GM18508 (cell line): ENCODE measurements around the gene SULT4A1.
A peak's percentile ranks its signal among the peaks of the same experiment; 100 is the strongest.
"Not testable (repeated sequence)": the region's sequence is repeated elsewhere in the genome, so short reads cannot be mapped to it uniquely, and the experiment has no call there.

Source experiments
- ATAC-seq: cut with Tn5 transposase; IDR thresholded peaks from one replicate; pipeline ENCODE4 v1.9.1; 2021; ENCODE audit warnings: moderate number of reproducible peaks; ENCODE audit not compliant: insufficient read depth, unreplicated experiment

The SULT4A1 gene

DNA sequence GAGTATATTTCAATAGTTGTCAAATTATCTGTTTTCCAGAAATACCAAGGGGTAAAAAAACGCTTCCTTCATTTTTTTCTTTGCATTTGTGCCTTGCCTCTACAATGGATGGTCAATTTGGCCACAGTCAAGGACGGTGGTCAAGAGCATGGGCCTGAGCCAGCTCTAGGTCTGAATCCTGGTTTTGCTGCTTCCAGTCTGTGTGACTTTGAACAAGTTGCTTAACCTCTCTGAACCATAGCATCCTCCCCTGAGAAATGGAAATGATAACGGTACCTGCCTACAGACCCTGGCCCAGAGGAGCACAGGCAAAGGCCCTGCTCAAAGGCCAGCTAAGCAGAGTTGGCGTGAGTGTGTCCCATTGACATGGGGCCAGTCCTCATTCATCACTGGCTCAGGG is 26.4 kb upstream of the SULT4A1 start:
- ATAC-seq: no peak

DNA sequence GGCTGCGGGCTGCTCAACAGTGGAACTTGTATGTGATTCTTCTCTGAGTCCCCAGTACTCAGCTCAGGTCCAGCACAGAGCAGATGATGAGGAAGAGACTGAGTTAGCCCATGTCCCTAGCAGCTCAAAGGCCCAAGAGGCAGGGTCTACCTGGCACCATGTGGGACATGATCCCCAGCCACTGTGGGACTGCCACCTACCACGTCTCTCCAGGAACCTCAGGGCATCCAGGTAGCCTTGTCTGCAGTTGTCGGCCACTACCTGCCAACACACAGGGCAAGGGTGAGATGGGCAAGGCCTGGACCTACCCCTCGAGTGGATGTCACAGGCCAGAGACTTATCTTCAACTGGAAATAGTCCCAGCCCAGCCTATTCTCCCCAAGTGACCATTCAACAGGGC is 25.1 kb upstream of the SULT4A1 start:
- no peak for ATAC-seq

- no peak for ATAC-seq
These were observed 23.9 kb upstream of the SULT4A1 start for GRCh38 chr22:43886231-43886630.

GRCh38 chr22:43885786-43886185 is 23.5 kb upstream of the SULT4A1 start:
- ATAC-seq: no peak

GRCh38 chr22:43885319-43885671 is 23.0 kb upstream of the SULT4A1 start:
- ATAC-seq: no peak

DNA sequence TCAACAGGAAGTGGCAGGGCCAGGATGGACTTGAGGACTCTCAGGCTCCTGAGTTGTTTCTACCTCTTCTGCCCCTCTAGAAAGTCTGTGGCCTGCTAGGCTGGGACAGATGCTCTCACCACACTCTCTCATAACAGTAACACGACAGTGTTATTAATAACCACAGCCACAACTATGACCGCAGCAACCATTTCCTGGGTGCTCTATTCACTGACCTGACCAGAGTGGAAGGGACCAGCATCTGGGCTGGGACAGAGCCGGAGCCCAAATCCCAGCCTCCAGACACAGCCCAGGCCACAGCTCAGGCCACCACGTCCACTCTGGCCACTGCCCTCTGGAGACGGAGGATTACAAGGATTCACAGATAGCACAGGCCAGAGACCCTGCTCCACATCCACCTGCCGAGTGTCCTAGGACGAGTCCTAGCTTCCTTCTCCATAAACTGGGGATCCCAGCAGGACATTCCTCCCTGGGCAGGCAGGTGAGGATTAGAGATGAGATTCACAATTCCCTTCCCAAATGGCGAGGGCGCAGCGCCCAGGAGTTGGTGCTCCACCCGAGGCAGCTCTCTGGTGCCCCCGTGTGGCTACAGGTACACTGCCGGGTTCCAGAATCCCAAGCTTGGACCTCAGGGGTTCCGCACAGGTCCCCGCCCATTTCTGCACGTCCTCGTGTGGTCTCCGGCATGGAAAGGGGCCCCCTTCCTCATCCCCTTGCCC is 22.4 kb upstream of the SULT4A1 start:
- ATAC-seq: peak; percentile 48

DNA sequence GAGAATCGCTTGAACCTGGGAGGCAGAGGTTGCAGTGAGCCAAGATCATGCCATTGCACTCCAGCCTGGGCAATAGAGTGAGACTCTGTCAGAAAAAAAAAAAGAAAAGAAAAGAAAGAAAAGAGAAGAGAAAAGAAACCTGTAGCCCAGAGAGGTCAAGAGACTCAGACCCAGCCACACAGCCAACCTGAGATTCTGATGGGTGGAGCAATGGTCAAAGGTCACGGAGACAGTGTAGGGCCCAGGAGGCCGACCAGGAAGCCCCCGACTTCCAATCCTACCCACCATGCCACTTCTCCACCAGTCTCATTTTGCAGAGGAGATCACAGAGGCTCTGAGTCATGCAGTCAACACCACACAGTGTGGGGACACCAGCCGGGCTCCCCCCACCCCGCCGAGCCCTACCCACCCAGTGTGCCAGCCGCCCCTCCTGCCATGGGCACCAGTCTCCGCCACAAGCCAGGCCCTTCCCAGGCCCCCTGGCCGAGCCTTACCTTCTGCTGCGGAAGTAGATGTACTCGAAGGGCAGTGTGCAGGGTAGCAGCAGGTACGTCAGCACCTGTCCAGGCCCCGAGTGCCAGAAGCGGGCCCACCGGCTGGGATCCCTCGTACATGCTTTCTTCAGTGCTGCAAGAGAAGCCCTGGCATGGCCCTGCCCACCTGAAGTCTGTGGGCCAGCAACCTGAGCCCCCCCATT is 21.6 kb upstream of the SULT4A1 start:
- no peak for ATAC-seq

- ATAC-seq: no peak
These were observed 20.8 kb upstream of the SULT4A1 start for GRCh38 chr22:43883012-43883661.

DNA sequence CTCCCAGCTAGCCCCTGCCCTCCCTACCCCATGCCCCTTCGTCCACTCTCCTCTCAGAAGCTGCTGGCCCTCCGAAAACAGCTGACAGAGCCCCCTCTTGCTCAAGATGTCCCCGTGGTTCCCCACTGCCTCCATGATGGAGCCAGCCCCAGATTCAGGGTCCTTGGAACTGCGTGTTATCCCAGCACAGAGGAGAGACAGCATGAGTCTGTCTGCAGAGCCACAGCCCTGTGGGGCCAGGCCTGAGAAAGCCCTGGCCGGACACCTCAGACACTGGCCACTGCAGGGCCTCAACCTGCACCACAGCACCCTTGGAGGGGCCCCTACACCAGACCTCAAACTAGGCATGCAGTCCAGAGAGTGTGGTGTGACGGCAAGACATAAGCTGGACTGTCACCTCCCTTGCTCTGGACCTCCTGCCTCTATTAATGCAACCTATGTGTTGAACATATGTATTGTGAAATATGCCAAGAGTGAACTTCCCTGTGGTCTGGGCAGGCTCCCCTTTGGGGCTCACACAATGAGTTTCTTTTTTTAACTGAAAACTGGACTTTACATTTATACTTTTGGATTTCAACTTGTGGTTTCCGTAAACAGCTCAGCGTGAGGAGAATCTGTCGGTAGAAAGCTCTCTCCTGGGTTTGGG is 19.9 kb upstream of the SULT4A1 start:
- ATAC-seq: no peak

- no peak for ATAC-seq
These were observed 19.1 kb upstream of the SULT4A1 start for GRCh38 chr22:43881091-43882061.

GRCh38 chr22:43880541-43880991 is 18.3 kb upstream of the SULT4A1 start:
- no peak for ATAC-seq

DNA sequence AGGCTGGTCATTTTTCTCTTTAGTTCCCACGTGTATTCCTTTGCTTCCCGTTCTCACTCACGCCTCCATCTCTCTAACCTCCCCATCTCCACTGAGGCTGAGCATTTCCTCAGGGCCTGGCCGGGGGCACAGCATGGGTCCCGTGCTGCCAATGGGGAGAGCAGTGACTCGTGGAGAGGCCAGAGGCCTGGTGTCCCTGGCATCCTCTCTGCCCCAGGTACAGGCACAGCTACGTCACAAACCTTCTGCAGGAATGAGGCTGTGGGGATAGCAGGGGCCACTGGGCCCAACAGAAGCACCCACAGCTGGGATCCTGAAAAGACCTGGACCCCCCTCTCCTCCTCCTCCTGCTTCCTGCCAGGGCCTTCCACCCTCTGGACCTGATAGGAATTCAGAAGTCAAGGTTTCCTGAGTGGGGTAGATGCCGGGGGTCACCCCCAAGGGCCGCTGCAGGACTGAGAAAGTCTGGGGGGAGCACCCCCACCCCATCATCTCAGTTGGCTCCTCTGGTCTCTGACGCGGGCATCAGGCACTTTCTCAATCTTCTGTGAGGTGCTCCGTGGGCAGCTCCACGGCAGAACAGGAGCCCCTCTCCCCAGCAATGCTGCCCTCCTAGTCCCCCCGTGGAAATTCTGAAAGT is 17.7 kb upstream of the SULT4A1 start:
- no peak for ATAC-seq

GRCh38 chr22:43878831-43879550 is 16.7 kb upstream of the SULT4A1 start:
- ATAC-seq: no peak

DNA sequence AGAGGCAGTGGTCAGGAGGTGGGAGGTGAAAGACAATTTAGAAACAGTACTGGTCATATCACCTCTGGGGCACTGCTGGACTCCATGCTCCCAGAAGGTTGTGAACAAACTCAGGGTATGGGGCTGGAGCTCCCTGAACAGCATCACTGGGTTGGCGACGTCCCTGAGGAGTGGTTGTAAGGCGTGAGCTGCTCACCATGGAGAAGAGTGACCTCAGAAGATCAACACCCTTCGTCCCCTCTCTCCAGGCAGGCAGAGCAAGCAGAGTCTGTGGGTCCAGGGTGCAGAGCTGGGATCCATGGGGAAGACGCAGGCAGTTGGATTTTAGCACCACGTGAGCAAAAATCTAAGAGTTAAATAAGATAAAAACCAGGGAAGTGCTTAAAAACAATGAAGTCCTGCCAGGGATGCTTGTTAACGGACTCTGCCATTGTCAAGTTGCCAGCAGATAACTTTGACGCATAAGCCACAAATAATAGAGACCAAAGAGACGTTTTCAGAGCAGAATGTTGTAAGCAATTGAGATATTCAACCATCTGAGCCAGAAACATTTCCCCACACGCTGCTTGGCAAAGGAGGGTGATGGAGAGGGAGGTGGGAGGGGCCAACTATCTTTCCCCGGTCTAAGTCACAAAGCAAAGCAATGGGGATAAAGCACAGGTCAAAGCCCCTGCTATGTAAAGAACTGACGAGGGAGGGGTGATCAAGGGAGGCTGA is 15.9 kb upstream of the SULT4A1 start:
- ATAC-seq: no peak

DNA sequence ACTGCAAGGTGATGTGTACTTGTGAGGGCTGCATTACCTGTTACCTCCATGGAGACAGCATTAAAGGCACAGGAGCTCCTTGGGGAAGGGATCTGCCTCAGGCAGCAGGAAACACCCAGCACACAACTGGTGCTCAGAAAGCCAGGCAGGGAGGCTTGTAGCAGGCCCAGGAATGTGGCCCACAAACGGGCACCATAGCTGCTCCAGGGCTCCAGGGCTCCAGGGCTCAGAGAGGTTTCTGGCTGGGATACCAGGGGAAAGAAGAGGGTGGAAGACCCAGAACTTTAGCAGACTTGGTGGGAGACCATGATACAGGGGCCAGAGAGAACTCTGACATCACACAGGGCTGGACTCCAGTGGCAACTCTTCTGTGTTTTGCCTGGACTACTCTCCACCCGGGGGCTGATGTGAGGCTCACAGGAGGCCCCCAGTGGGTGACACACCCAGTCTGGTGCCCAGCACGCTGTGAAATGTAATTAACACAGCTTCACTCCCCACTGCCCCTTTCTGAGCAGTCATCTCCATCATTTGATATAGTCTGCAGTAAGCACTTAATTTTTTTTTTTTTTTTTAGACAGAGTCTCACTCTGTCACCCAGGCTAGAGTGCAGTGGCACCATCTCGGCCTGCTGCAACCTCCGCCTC is 14.7 kb upstream of the SULT4A1 start:
- ATAC-seq: no peak

- no peak for ATAC-seq
These were observed 7.5 kb upstream of the SULT4A1 start for GRCh38 chr22:43869799-43870198.

- ATAC-seq: not testable (repeated sequence)
These were observed 6.7 kb upstream of the SULT4A1 start for GRCh38 chr22:43869001-43869400.
